Measurements from ENCODE around the gene CDC34.

CDC34 gene

GRCh38 chr19:524062-524674 lies 7.4 kb upstream of the CDC34 start:
- peak in 1 of 2 experiments; percentile 63 for DNase-seq

- DNase-seq: peak in 1 of 2 experiments; percentile 27
Measured at GRCh38 chr19:525029-525428, 6.5 kb upstream of the CDC34 start.

- no peak for DNase-seq
Measured at GRCh38 chr19:525857-526419, 5.6 kb upstream of the CDC34 start.

- DNase-seq: no peak
Measured at GRCh38 chr19:530134-531008, 1.2 kb upstream of the CDC34 start.

- peak; percentile 43 to 89 for DNase-seq
Measured at GRCh38 chr19:531009-531752, 379 bp upstream of the CDC34 start.

- DNase-seq: peak in 1 of 2 experiments; percentile 61
Measured at GRCh38 chr19:532561-533363, 1.2 kb downstream of the CDC34 start.

- DNase-seq: no peak
Measured at GRCh38 chr19:533364-534058, 2.0 kb downstream of the CDC34 start.

GRCh38 chr19:534088-534487 lies 2.5 kb downstream of the CDC34 start:
- DNase-seq: no peak

GRCh38 chr19:535017-535835 lies 3.7 kb downstream of the CDC34 start:
- no peak for DNase-seq

- no peak for DNase-seq
Measured at GRCh38 chr19:536031-536880, 4.7 kb downstream of the CDC34 start.

- DNase-seq: no peak
Measured at GRCh38 chr19:536881-537404, 5.4 kb downstream of the CDC34 start.

GRCh38 chr19:538641-539428 lies 7.3 kb downstream of the CDC34 start:
- no peak for DNase-seq

- DNase-seq: no peak
Measured at GRCh38 chr19:539429-540030, 8.0 kb downstream of the CDC34 start.

GRCh38 chr19:540867-541637 lies 9.5 kb downstream of the CDC34 start:
- DNase-seq: no peak

GRCh38 chr19:541699-542098 lies 10.1 kb downstream of the CDC34 start:
- no peak for DNase-seq

GRCh38 chr19:542173-542866 lies 10.8 kb downstream of the CDC34 start:
- no peak for DNase-seq
